BE2C (cell line): Measurements from ENCODE around the gene ACOT11.
"Not testable (repeated sequence)": the region's sequence is repeated elsewhere in the genome, so short reads cannot be mapped to it uniquely, and the experiment has no call there.

ENCODE experiments used
- DNase-seq: peaks from one replicate; pipeline ENCODE4 v3.0.0-alpha.2; 2020
- H3K27me3 ChIP-seq: fragments of 250-450 bp; sonication (Bioruptor Pico); 2 replicates; pipeline ENCODE4 v1.5.1; 2020; ENCODE audit warnings: mild to moderate bottlenecking
- H3K36me3 ChIP-seq: fragments of 250-450 bp; sonication (Bioruptor Pico); 2 replicates; pipeline ENCODE4 v1.5.1; 2020; ENCODE audit warnings: mild to moderate bottlenecking
- H3K4me1 ChIP-seq: fragments of 250-450 bp; sonication (Bioruptor Pico); 2 replicates; pipeline ENCODE4 v1.5.1; 2020
- H3K4me3 ChIP-seq: 2 replicates; pipeline ENCODE4 v1.5.1; 2011; ENCODE audit warnings: low read depth, low read length
- H3K9me3 ChIP-seq: fragments of 250-450 bp; sonication (Bioruptor Pico); 2 replicates; pipeline ENCODE4 v1.5.1; 2020
- CTCF ChIP-seq: IDR thresholded peaks from 2 replicates; pipeline ENCODE4 v1.5.1; 2012; ENCODE audit warnings: mild to moderate bottlenecking, low read depth, low read length

The ACOT11 gene

GRCh38 chr1:54624466-54625464, 76.7 kb downstream of the ACOT11 start:
- Histone ChIP-seq H3K36me3 (no peaks in the 10 kb centered on the region), H3K4me3 (no peak overlapping the region), H3K27me3 (no peaks in the 10 kb centered on the region), H3K9me3 (no peaks in the 10 kb centered on the region), H3K4me1 (no peaks in the 10 kb centered on the region)
- DNase-seq, result no peak
- TF ChIP-seq CTCF, result no peak

- no peak overlapping the region for H3K4me3 ChIP-seq
- H3K27me3 ChIP-seq, result no peaks in the 10 kb centered on the region
- no peaks in the 10 kb centered on the region for H3K36me3 ChIP-seq
- no peaks in the 10 kb centered on the region for H3K9me3 ChIP-seq
- no peak for TF ChIP-seq CTCF
- DNase-seq, result no peak
- no peaks in the 10 kb centered on the region for H3K4me1 ChIP-seq
These were observed 79.2 kb downstream of the ACOT11 start for GRCh38 chr1:54627196-54627595.

- not testable (repeated sequence) for H3K36me3 ChIP-seq, H3K9me3 ChIP-seq, DNase-seq, H3K4me3 ChIP-seq, H3K27me3 ChIP-seq, H3K4me1 ChIP-seq
These were observed 87.8 kb downstream of the ACOT11 start for GRCh38 chr1:54635804-54636203.

GRCh38 chr1:54636461-54637446, 88.7 kb downstream of the ACOT11 start:
- not testable (repeated sequence) for H3K4me1 ChIP-seq, H3K9me3 ChIP-seq, H3K36me3 ChIP-seq, H3K4me3 ChIP-seq, H3K27me3 ChIP-seq, DNase-seq

- no peaks in the 10 kb centered on the region for H3K9me3 ChIP-seq
- no peak for TF ChIP-seq CTCF
- H3K36me3 ChIP-seq, result no peaks in the 10 kb centered on the region
- H3K4me1 ChIP-seq, result no peaks in the 10 kb centered on the region
- no peaks in the 10 kb centered on the region for H3K27me3 ChIP-seq
- no peak overlapping the region for H3K4me3 ChIP-seq
- no peak for DNase-seq
These were observed 92.3 kb downstream of the ACOT11 start for GRCh38 chr1:54640361-54640760.

- no peak for DNase-seq
- Histone ChIP-seq H3K36me3 (no peaks in the 10 kb centered on the region), H3K27me3 (no peaks in the 10 kb centered on the region), H3K9me3 (no peaks in the 10 kb centered on the region), H3K4me3 (no peak within 1 kb of the TSS), H3K4me1 (no peaks in the 10 kb centered on the region)
- no peak for TF ChIP-seq CTCF
These were observed 93.1 kb downstream of the ACOT11 start, which contains the start of gene MROH7 for GRCh38 chr1:54640863-54641836. Gene MROH7 (plus strand): TSS chr1:54641786. CDS start chr1:54652927, 11,141 bp downstream.
